Amniotic stem cell (primary cell): ENCODE measurements around the gene CDC45.

ENCODE experiments used
- DNase-seq: peaks from one replicate; lab custom pipeline; 2025; lab: John Stamatoyannopoulos, UW

Gene CDC45

GRCh38 chr22:19495562-19496323 lies 16.0 kb downstream of the CDC45 start:
- DNase-seq = no peak

GRCh38 chr22:19496324-19496630 lies 16.6 kb downstream of the CDC45 start:
- DNase-seq = no peak

- DNase-seq = no peak
These were observed 17.5 kb downstream of the CDC45 start for GRCh38 chr22:19497245-19497644.

- no peak for DNase-seq
These were observed 18.6 kb downstream of the CDC45 start for GRCh38 chr22:19498154-19498865.

- no peak for DNase-seq
These were observed 19.1 kb downstream of the CDC45 start for GRCh38 chr22:19498866-19499190.

- no peak for DNase-seq
These were observed 19.6 kb downstream of the CDC45 start for GRCh38 chr22:19499236-19499879.

GRCh38 chr22:19499880-19500242 lies 20.1 kb downstream of the CDC45 start:
- DNase-seq = no peak

GRCh38 chr22:19501897-19502447 lies 22.3 kb downstream of the CDC45 start:
- DNase-seq = no peak

- DNase-seq = no peak
These were observed 23.6 kb downstream of the CDC45 start for GRCh38 chr22:19503367-19503766.

GRCh38 chr22:19503869-19504268 lies 24.1 kb downstream of the CDC45 start:
- DNase-seq = no peak

- DNase-seq = no peak
These were observed 25.4 kb downstream of the CDC45 start for GRCh38 chr22:19504900-19505734.

- DNase-seq = no peak
These were observed 26.0 kb downstream of the CDC45 start for GRCh38 chr22:19505735-19506126.

GRCh38 chr22:19506212-19506611 lies 26.5 kb downstream of the CDC45 start:
- DNase-seq = no peak

GRCh38 chr22:19507534-19507861 lies 27.8 kb downstream of the CDC45 start:
- no peak for DNase-seq

GRCh38 chr22:19508024-19508776 lies 28.5 kb downstream of the CDC45 start:
- no peak for DNase-seq

GRCh38 chr22:19509191-19509590 lies 29.5 kb downstream of the CDC45 start:
- DNase-seq = no peak

GRCh38 chr22:19509923-19510322 lies 30.2 kb downstream of the CDC45 start:
- no peak for DNase-seq

GRCh38 chr22:19510919-19511341 lies 31.2 kb downstream of the CDC45 start:
- DNase-seq = no peak

GRCh38 chr22:19513823-19514222 lies 34.1 kb downstream of the CDC45 start:
- no peak for DNase-seq

- DNase-seq = no peak
These were observed 35.3 kb downstream of the CDC45 start for GRCh38 chr22:19514831-19515565.
